ENCODE measurements around the gene P3H2. TPM values are rescaled to one million over a fixed set of nuclear protein-coding genes. Genes with fewer than 3 reads are reported as not detected.

Gene P3H2
- total and polyA plus RNA-seq, 2 experiments from 2014 or later = 56.7 to 56.8 TPM

GRCh38 chr3:190116551-190117067 lies 4.1 kb downstream of the P3H2 start:
- Histone ChIP-seq H3K4me3 (no peak overlapping the region), H3K27ac (peak overlapping the region; percentile 38), H3K9me3 (ENCODE audit: low read depth) (no peaks in the 10 kb centered on the region), H3K27me3 (no peaks in the 10 kb centered on the region), H3K36me3 (no peaks in the 10 kb centered on the region), H3K4me1 (ENCODE audit: low read depth) (peaks cover 11% of the 10 kb centered on the region)
- DNase-seq (ENCODE audit: low read depth in 1 of 2, low spot score in 1 of 2) = peak in 1 of 2 donors; percentile 60
- TF ChIP-seq, protein P1, sequence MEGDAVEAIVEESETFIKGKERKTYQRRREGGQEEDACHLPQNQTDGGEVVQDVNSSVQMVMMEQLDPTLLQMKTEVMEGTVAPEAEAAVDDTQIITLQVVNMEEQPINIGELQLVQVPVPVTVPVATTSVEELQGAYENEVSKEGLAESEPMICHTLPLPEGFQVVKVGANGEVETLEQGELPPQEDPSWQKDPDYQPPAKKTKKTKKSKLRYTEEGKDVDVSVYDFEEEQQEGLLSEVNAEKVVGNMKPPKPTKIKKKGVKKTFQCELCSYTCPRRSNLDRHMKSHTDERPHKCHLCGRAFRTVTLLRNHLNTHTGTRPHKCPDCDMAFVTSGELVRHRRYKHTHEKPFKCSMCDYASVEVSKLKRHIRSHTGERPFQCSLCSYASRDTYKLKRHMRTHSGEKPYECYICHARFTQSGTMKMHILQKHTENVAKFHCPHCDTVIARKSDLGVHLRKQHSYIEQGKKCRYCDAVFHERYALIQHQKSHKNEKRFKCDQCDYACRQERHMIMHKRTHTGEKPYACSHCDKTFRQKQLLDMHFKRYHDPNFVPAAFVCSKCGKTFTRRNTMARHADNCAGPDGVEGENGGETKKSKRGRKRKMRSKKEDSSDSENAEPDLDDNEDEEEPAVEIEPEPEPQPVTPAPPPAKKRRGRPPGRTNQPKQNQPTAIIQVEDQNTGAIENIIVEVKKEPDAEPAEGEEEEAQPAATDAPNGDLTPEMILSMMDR (IDR thresholded peaks at IDR 0.05; ENCODE audit: low read depth, low read length) = no peak

GRCh38 chr3:190110826-190111225 lies 9.9 kb downstream of the P3H2 start:
- Histone ChIP-seq H3K9me3 (ENCODE audit: low read depth) (no peaks in the 10 kb centered on the region), H3K4me1 (ENCODE audit: low read depth) (peaks cover 18% of the 10 kb centered on the region), H3K4me3 (no peak overlapping the region), H3K36me3 (no peaks in the 10 kb centered on the region), H3K27me3 (no peaks in the 10 kb centered on the region), H3K27ac (no peak overlapping the region)
- DNase-seq (ENCODE audit: low read depth in 1 of 2, low spot score in 1 of 2) = no peak
- TF ChIP-seq, protein P1 (IDR thresholded peaks at IDR 0.05; ENCODE audit: low read depth, low read length) = no peak

DNA sequence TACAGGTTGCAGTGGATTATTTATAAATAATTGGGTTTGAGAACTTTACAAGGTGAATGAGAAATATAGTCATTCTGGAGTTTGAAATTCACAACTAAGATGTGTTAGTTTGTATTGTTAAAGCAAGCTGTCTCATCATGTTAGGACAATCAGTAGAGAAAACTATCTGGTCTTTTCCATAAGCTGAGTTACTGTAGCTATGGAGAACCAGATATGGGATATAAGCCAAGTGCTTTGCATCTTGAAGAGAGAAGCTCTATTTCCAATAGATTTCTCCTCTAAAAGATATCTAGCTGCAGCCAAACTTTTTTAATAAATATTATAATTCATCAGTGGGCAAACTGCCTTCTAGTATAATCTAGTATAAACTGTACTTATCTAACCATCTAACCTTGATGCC lies 11.3 kb downstream of the P3H2 start:
- no peaks in the 10 kb centered on the region for H3K9me3 ChIP-seq (ENCODE audit: low read depth)
- H3K4me1 ChIP-seq (ENCODE audit: low read depth) = peaks cover 18% of the 10 kb centered on the region
- TF ChIP-seq, protein P1 (IDR thresholded peaks at IDR 0.05; ENCODE audit: low read depth, low read length) = no peak
- H3K4me3 ChIP-seq = no peak overlapping the region
- DNase-seq (ENCODE audit: low read depth in 1 of 2, low spot score in 1 of 2) = no peak
- H3K36me3 ChIP-seq = no peaks in the 10 kb centered on the region
- peak overlapping the region; percentile 88 for H3K27ac ChIP-seq
- H3K27me3 ChIP-seq = no peaks in the 10 kb centered on the region

DNA sequence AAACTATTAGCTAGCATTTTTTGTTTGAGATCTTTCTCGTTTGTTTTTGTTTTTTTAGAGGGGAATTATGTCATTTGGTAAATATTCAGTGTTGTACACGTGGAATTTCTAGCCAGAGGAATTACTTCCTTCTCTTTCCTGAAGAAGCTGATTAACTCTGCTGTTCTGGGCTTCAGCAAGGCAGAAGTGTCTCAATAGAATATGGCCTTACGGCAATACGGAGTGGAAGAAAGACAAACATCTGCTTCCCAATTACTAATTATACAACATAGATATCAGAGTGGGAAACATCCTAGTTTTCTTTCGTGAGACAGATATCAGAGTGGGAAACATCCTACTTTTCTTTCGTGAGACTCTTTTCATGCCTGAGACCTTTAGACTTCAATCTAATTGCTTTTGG lies 11.9 kb downstream of the P3H2 start:
- H3K4me1 ChIP-seq (ENCODE audit: low read depth) = peaks cover 18% of the 10 kb centered on the region
- no peaks in the 10 kb centered on the region for H3K27me3 ChIP-seq
- no peak overlapping the region for H3K4me3 ChIP-seq
- peak in 1 of 2 donors; percentile 47 for DNase-seq (ENCODE audit: low read depth in 1 of 2, low spot score in 1 of 2)
- no peaks in the 10 kb centered on the region for H3K9me3 ChIP-seq (ENCODE audit: low read depth)
- TF ChIP-seq, protein P1 (IDR thresholded peaks at IDR 0.05; ENCODE audit: low read depth, low read length) = no peak
- peak overlapping the region; percentile 88 for H3K27ac ChIP-seq
- H3K36me3 ChIP-seq = no peaks in the 10 kb centered on the region

DNA sequence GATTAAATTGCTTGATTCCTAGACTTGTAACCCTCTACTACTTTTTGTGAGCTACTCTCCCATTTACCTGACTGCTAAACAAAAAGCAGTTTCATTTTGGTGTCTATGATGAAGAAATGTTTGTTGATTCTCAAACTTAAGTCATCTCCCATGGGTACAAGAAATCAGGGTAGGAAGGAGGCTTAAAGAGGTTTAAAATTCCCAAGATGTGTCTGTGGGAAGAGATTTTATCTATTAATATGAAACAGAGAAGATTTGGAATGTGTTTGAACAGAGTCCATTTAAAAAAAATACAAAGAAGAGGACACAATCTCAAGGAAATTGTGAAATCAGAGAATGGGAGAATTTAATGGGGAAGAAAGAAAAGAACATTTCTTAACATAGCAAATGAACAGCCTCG lies 14.8 kb downstream of the P3H2 start:
- Histone ChIP-seq H3K9me3 (ENCODE audit: low read depth) (no peaks in the 10 kb centered on the region), H3K27me3 (no peaks in the 10 kb centered on the region), H3K27ac (no peak overlapping the region), H3K36me3 (no peaks in the 10 kb centered on the region), H3K4me3 (no peak overlapping the region), H3K4me1 (ENCODE audit: low read depth) (peaks cover 37% of the 10 kb centered on the region)
- peak in 1 of 2 donors; percentile 50 for DNase-seq (ENCODE audit: low read depth in 1 of 2, low spot score in 1 of 2)
- TF ChIP-seq, protein P1 (IDR thresholded peaks at IDR 0.05; ENCODE audit: low read depth, low read length) = no peak

Measured in cardiac muscle cell (in vitro differentiated cells and primary cell).